IMR-90 (cell line): ENCODE measurements around the gene SLC29A3.

Experiments
- BHLHE40 ChIP-seq: fragments of 150-350 bp; IDR thresholded peaks from 2 replicates; pipeline ENCODE4 v1.6.1; 2016; ENCODE audit warnings: mild to moderate bottlenecking, low read depth, low read length
- CHD1 ChIP-seq: IDR thresholded peaks from 2 replicates; pipeline ENCODE4 v1.6.1; 2012; ENCODE audit warnings: low read depth, low read length, improper control_type of control experiment
- CTCF ChIP-seq: conservative IDR thresholded peaks from 2 replicates; pipeline ENCODE4 v1.5.1; 2012; ENCODE audit warnings: mild to moderate bottlenecking, low read depth, low read length, improper control_type of control experiment
- ELK1 ChIP-seq: fragments of 150-350 bp; IDR thresholded peaks from 2 replicates; pipeline ENCODE4 v1.6.1; 2016; ENCODE audit warnings: low read depth, mild to moderate bottlenecking, low read length, moderate library complexity, borderline replicate concordance
- FOS ChIP-seq: fragments of 150-350 bp; IDR thresholded peaks from 2 replicates; pipeline ENCODE4 v1.6.1; 2016; ENCODE audit warnings: low read depth, low read length
- POLR2A ChIP-seq: IDR thresholded peaks from 2 replicates; pipeline ENCODE4 v1.6.1; 2012; ENCODE audit warnings: mild to moderate bottlenecking, low read depth, low read length
- RCOR1 ChIP-seq: IDR thresholded peaks from 2 replicates; pipeline ENCODE4 v1.6.1; 2012; ENCODE audit warnings: mild to moderate bottlenecking, low read length, improper control_type of control experiment; ENCODE audit not compliant: insufficient replicate concordance
- SMC3 ChIP-seq: fragments of 150-350 bp; IDR thresholded peaks from 2 replicates; pipeline ENCODE4 v1.6.1; 2016; ENCODE audit warnings: low read depth, mild to moderate bottlenecking, antibody characterized with exemption, low read length, moderate library complexity
- USF2 ChIP-seq: fragments of 150-350 bp; IDR thresholded peaks from 2 replicates; pipeline ENCODE4 v1.6.1; 2017; ENCODE audit warnings: mild to moderate bottlenecking, antibody characterized with exemption, low read length, low read depth

GRCh38 chr10:71349406-71349805 is 30.3 kb downstream of the SLC29A3 start:
- no peak for TF ChIP-seq CTCF
- TF ChIP-seq SMC3, result no peak
- TF ChIP-seq FOS, result no peak
- no peak for TF ChIP-seq RCOR1
- TF ChIP-seq POLR2A, result no peak
- no peak for TF ChIP-seq USF2
- no peak for TF ChIP-seq ELK1
- no peak for TF ChIP-seq CHD1
- no peak for TF ChIP-seq BHLHE40
